GM12865 (cell line): ENCODE measurements around the gene SLC4A2.
A peak's percentile ranks its signal among the peaks of the same experiment; 100 is the strongest.
"Not testable (repeated sequence)": the region's sequence is repeated elsewhere in the genome, so short reads cannot be mapped to it uniquely, and the experiment has no call there.

Source experiments
- DNase-seq: peaks from one replicate; pipeline ENCODE4 v3.0.0; 2010; ENCODE audit warnings: low read depth
- H3K4me3 ChIP-seq: 2 replicates; pipeline ENCODE4 v1.5.1; 2011; ENCODE audit warnings: mild to moderate bottlenecking, low read depth, low read length, control low read depth
- TF ChIP-seq, protein P1 (sequence below): IDR thresholded peaks from 2 replicates; pipeline ENCODE4 v1.5.1; 2011; ENCODE audit warnings: low read length, control low read depth, low read depth, inconsistent platforms; ENCODE audit not compliant: insufficient read depth; ENCODE audit errors: missing control alignments

The SLC4A2 gene, protein sequence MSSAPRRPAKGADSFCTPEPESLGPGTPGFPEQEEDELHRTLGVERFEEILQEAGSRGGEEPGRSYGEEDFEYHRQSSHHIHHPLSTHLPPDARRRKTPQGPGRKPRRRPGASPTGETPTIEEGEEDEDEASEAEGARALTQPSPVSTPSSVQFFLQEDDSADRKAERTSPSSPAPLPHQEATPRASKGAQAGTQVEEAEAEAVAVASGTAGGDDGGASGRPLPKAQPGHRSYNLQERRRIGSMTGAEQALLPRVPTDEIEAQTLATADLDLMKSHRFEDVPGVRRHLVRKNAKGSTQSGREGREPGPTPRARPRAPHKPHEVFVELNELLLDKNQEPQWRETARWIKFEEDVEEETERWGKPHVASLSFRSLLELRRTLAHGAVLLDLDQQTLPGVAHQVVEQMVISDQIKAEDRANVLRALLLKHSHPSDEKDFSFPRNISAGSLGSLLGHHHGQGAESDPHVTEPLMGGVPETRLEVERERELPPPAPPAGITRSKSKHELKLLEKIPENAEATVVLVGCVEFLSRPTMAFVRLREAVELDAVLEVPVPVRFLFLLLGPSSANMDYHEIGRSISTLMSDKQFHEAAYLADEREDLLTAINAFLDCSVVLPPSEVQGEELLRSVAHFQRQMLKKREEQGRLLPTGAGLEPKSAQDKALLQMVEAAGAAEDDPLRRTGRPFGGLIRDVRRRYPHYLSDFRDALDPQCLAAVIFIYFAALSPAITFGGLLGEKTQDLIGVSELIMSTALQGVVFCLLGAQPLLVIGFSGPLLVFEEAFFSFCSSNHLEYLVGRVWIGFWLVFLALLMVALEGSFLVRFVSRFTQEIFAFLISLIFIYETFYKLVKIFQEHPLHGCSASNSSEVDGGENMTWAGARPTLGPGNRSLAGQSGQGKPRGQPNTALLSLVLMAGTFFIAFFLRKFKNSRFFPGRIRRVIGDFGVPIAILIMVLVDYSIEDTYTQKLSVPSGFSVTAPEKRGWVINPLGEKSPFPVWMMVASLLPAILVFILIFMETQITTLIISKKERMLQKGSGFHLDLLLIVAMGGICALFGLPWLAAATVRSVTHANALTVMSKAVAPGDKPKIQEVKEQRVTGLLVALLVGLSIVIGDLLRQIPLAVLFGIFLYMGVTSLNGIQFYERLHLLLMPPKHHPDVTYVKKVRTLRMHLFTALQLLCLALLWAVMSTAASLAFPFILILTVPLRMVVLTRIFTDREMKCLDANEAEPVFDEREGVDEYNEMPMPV

DNA sequence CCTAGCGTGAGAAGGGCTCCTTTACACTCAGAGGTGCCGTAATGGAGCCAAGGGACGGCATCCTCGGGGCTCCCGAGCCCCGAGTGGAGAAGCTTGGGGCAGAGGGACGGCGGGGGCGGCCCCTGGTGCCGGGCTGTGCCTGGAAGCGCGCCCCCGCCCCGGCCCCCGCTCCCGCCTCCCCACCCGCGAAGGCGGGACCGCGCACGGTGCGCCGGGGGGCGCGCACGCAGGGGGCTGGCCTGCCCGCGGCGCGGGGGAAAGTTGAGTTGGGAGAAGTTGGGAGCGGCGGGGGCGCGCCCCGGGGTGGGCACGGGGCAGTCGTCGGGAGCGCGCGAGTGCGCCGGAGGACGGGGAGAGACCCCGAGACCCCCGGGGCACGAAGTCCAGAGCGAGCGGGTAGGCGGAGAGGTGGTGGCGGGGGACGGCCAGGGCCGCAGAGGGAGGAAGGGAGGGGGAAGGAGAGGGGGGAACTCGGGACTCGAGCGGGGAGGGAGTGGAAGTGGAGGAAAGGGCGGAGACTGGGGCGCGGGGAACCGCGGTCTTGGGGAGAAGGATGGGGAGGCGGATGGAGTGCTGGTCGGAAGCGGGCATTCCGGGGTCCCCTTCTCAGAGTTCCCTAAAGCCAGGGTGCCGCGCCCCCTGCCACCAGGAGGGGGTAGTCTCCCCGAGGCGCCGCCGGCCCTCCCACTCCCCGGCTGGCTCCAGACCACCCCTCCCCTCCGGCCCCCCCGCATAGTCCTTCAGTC, at the start of gene SLC4A2:
Gene SLC4A2, plus strand, starts transcription at position 223 of the 746 bp plus-strand sequence. CDS start 2,399 bp downstream, outside the sequence.
- TF ChIP-seq, protein P1, sequence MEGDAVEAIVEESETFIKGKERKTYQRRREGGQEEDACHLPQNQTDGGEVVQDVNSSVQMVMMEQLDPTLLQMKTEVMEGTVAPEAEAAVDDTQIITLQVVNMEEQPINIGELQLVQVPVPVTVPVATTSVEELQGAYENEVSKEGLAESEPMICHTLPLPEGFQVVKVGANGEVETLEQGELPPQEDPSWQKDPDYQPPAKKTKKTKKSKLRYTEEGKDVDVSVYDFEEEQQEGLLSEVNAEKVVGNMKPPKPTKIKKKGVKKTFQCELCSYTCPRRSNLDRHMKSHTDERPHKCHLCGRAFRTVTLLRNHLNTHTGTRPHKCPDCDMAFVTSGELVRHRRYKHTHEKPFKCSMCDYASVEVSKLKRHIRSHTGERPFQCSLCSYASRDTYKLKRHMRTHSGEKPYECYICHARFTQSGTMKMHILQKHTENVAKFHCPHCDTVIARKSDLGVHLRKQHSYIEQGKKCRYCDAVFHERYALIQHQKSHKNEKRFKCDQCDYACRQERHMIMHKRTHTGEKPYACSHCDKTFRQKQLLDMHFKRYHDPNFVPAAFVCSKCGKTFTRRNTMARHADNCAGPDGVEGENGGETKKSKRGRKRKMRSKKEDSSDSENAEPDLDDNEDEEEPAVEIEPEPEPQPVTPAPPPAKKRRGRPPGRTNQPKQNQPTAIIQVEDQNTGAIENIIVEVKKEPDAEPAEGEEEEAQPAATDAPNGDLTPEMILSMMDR: peak; percentile 70
- peak within 1 kb of the TSS; percentile 80 for H3K4me3 ChIP-seq
- peak; percentile 79 for DNase-seq

DNA sequence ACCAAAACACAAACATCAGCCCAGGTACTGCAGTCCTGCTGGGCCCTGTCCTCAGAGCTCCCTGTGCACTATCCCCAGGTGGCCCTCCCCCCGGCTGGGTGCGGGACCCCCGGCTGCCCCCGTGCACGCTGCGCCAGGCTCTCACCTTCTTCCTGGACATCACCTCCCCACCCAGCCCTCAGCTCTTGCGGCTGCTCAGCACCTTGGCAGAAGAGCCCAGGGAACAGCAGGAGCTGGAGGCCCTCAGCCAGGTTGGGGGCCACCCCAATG, 49.4 kb upstream of the SLC4A2 start:
- H3K4me3 ChIP-seq: no peak overlapping the region
- TF ChIP-seq, protein P1: no peak
- no peak for DNase-seq

DNA sequence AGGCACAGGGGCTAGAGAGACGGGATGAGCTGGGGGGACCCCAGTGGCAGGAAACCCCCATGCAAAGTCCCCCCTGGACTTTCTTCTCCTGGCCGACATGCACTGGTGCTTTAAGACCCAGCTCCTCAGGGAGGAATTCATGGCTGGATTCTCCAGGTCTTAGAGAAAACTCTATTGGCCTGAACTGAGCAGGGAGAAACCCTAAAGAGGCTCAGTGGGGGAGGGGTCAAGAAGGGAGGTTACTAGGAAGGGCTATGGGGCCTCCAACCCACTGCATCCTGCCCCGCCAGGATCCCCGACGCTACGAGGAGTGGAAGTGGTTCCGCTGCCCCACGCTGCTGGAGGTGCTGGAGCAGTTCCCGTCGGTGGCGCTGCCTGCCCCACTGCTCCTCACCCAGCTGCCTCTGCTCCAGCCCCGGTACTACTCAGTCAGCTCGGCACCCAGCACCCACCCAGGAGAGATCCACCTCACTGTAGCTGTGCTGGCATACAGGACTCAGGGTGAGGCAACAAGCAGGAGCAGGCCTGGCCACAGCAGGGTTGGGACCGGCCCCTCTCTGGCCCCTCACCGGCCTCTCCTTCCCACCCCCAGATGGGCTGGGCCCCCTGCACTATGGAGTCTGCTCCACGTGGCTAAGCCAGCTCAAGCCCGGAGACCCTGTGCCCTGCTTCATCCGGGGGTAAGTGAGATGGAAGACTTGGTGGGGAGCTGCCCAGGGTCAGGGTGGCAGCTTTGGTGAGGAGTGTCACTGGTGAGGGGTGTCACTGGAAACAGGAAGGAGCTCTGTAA, 48.9 kb upstream of the SLC4A2 start:
- no peak overlapping the region for H3K4me3 ChIP-seq
- DNase-seq: no peak
- TF ChIP-seq, protein P1: no peak

DNA sequence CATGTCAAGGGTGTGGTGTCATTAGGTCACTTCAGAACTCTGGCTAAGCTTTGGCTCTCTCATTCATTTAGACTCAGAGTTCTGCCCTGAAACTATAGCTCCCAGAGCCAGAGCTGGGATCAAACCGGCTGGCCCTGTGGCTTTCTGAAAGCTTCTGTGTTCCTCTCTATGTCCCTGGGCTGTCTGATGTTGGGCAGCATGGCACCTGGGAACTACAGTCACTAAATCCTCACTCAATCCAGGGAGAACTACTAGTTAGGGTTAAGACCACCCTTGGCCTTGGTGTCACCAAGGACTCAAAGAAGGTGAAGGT, 48.3 kb upstream of the SLC4A2 start:
- no peak overlapping the region for H3K4me3 ChIP-seq
- no peak for DNase-seq
- TF ChIP-seq, protein P1: no peak

DNA sequence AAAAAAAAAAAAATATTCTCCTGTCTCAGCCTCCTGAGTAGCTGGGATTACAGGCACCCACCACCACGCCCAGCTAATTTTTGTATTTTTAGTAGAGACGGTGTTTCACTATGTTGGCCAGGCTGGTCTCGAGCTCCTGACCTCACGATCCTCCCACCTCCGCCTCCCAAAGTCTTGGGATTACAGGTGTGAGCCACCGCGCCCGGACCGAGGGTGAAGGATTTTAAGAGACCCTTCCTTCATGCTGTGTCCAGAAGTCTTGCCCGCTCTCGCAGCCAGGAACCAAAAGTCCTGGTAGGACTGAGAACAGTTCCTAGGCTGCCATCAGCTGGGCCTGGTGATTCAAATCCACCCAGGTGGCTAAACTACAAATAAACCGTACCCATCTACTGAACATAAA, 47.8 kb upstream of the SLC4A2 start:
- not testable (repeated sequence) for DNase-seq, H3K4me3 ChIP-seq

DNA sequence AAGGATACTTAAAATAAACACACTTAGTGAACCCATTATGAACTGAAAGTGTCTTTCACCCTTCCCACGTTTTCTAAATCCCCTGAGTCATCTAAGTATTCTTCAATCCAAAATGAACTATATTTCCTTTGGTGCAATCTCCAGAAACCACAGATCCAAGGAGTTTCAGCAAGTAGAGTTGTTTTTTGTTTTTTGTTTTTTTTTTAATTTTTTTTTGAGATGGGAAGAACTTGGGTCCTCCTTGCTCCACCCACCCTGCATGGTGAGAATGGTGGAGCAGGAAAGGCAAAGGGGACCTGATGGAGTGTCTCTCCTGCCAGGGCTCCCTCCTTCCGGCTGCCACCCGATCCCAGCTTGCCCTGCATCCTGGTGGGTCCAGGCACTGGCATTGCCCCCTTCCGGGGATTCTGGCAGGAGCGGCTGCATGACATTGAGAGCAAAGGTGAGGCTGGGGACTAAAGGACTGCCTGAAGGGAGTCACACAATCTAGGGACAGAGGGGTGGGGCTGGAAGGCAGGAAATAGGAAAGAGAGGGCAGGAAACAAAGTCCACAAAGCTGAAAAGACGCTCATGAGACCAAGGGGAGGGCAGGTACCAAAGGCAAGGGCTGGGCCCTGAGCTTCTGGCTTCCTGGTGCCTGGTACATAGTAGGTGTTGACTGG, 47.2 kb upstream of the SLC4A2 start:
- DNase-seq: no peak
- TF ChIP-seq, protein P1: no peak
- H3K4me3 ChIP-seq: no peak overlapping the region
